ENCODE data around the gene SRSF3.
"Not testable (repeated sequence)": the region's sequence is repeated elsewhere in the genome, so short reads cannot be mapped to it uniquely, and the experiment has no call there.

The SRSF3 gene

DNA sequence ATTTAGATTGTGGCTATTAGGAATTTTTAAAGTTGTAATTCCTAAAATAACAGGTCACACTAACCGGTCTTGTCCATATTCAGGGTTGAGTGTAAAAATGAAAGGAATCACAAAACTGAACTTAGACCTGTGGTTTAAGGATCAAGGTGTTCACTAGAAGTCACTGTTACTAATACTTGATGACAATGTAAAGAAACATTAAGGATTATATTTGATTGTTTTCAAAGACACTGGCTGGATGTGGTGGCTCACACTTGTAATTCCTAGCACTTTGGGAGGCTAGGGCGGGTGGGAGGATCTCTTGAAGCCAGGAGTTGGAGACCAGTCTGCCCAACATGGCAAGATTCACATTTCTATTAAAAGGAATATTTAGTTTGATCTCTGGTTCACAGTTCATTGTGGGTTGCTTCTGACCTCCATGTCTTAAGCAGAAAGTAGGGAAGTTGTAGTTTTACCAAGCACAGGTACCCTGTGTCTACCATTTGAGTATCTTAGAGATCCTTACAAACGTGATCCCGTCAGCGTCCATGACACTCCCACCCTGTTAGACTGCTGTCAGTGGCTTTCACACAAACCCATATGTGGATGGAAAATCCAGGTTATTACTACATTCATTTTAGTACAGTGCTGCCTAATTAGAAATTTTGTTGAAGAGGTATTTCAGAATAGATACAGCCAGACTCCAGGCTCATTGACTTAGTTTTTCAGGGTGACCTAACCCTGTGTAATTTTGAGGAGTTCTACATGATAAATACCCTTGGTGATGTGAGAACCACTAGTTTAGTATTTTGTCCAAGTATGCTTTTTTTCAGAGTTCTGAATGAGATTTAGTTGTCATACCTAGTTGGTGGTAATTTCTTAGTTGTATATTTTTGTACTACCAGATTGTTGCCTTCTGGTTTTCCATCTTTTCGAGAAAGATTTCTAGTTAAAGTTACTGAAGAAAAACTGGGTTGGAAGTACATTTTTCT, 10.2 kb downstream of the SRSF3 start:
- DNase-seq (ENCODE audit: low read depth in 2 of 2), result no peak

DNA sequence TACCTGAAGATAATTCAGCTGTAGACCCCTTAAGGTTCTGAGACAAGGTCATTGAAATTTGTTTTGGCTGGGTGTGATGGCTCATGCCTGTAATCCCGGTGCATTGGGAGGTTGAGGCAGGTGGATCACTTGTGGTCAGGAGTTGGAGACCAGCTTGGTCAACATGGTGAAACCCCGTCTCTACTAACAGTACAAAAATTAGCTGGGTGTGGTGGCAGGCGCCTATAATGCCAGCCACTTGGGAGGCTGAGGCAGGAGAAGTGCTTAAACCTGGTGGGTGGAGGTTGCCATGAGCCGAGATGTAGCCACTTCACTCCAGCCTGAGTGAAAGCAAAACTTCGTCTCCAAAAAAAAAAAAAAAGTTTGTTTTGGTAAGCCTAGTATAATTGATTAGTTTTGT, 11.0 kb downstream of the SRSF3 start:
- DNase-seq (ENCODE audit: low read depth in 2 of 2), result no peak

GRCh38 chr6:36605560-36606391, 11.6 kb downstream of the SRSF3 start:
- no peak for DNase-seq (ENCODE audit: low read depth in 2 of 2)

GRCh38 chr6:36607305-36607682, 13.1 kb downstream of the SRSF3 start:
- DNase-seq (ENCODE audit: low read depth in 2 of 2), result not testable (repeated sequence)

DNA sequence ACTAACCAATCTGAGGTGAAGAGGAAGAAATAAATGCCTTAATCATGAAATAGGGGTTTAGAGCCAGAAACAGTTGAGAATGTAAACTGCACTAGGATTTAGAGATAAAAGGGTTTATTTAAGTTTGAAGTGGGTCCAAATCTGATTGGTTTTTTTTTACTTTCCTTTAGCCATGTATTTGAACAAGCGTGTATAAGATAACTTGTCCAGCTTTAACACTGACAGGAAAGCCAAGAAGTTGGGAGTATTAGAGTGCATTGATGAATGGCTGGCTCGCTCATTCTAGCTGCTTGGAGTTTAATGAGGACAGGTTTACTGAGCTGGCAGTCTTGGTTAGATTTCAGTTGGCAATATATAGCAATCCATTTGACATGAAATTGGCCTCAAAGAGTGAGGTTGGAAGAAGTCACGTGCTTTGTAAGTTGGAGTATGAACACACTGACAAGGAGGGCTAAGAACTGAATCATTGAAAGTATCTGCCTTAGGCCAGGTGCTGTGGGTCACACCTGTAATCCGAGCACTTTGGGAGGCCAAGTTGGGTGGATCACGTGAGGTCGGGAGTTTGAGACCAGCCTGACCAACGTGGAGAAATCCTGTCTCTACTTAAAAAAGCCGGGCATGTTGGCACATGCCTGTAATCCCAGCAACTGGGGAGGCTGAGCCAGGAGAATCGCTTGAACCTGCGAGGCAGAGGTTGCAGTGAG, 13.7 kb downstream of the SRSF3 start:
- no peak for DNase-seq (ENCODE audit: low read depth in 2 of 2)

DNA sequence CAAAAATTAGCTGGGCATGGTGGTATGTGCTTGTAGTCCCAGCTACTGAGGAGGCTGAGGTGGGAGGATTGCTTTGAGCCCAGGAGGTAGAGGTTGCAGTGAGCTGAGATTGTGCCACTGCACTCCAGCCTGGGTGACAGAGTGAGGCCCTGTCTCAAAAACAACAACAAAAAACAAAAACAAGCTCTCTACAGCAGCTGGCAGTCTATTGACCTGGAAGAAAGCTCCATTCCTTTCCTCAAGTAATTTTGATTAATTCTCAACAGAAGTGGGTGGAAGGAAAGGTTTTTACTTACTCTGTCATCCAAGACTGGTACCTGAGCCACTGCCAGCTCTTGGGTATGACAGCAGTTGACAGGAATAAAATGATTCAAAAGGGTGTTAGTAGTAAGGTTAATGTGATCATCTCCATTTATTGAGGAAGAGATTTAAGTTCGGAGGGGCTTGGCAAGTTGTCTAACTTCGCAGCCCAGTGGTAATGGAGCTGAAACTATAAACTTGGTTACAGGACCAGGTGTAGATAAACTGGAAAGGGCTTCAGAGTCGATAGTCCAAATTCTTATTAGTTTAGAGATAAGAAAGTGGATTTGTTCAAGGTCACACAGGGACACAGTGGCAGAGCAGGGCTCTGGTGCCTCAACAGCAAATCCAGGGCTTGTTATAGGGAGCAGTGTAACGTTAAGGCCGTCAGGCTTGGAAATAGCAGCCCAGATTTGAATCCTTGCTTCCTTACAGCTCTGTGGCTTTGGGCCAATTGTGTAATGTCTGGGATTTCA, 14.8 kb downstream of the SRSF3 start:
- no peak for DNase-seq (ENCODE audit: low read depth in 2 of 2)

GRCh38 chr6:36609582-36609981, 15.4 kb downstream of the SRSF3 start:
- no peak for DNase-seq (ENCODE audit: low read depth in 2 of 2)

GRCh38 chr6:36610041-36610955, 16.1 kb downstream of the SRSF3 start:
- DNase-seq (ENCODE audit: low read depth in 2 of 2), result no peak

- no peak for DNase-seq (ENCODE audit: low read depth in 2 of 2)
Observed at GRCh38 chr6:36610956-36611336, 16.8 kb downstream of the SRSF3 start.

GRCh38 chr6:36611679-36612078, 17.5 kb downstream of the SRSF3 start:
- DNase-seq (ENCODE audit: low read depth in 2 of 2), result not testable (repeated sequence)

- no peak for DNase-seq (ENCODE audit: low read depth in 2 of 2)
Observed at GRCh38 chr6:36612101-36612625, 18.0 kb downstream of the SRSF3 start.

DNA sequence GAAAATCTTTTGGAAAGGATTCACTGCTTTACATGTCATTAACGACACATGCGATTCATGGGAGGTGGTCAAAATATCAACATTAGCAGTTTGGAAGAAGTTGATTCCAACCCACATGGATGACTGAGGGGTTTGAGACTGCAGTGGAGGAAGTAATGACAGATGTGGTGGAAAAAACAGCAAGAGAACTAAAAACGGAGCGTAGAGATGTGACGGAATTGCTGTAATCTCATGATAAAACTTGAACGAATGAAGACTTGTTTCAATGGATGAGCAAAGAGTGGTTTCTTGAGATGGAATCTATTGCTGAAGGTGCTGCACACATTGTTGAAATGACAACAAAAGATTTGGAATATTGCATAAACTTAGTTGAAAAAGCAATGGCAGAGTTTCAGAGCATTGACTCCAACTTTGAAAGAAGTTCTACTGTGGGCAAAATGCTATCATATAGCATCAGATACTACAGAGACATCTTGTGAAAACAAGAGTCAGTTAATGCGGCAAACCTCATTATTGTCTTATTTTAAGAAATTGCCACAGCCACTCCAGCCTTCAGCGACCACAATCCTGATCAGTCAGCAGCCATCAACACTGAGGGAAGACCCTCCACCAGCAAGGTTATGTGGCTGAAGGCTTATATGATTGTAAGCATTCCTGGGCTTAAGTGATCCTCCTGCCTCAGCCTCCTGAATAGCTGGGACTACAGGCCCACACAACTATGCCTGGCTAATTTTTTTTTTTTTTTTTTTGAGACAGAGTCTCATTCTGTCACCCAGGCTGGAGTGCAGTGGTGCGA, 19.2 kb downstream of the SRSF3 start:
- DNase-seq (ENCODE audit: low read depth in 2 of 2), result no peak

GRCh38 chr6:36615018-36615761, 21.0 kb downstream of the SRSF3 start:
- DNase-seq (ENCODE audit: low read depth in 2 of 2), result no peak

DNA sequence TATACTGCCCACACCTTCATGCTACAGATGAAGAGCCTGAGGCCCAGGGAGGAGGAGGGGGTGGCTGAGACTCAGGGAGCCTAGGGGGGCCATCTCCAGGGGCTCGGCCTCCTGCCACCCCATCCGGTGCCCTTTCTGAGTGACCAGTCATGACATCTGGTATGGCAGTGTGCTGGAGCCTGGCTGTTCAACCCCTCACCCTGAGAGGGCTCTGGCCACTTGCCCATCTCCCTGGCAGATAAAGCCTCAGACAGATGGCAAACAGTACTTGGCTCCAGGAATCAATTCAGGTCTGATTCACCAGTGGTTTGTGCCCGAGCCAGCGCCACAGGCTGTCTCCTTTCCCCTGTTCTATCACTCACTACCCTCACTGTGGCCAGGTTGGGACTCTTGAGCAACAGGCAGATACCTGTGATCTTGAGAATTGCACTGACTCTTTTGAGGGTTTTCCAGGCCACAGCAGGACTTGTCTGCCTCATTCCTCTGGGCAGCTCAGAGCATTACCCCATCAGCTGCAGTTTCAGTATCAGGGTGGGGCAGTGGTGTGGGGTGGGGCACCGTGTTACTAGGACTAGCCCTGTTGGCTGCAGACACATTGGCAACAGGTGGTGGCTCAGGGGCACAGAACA, 22.8 kb downstream of the SRSF3 start:
- DNase-seq (ENCODE audit: low read depth in 2 of 2), result no peak

DNA sequence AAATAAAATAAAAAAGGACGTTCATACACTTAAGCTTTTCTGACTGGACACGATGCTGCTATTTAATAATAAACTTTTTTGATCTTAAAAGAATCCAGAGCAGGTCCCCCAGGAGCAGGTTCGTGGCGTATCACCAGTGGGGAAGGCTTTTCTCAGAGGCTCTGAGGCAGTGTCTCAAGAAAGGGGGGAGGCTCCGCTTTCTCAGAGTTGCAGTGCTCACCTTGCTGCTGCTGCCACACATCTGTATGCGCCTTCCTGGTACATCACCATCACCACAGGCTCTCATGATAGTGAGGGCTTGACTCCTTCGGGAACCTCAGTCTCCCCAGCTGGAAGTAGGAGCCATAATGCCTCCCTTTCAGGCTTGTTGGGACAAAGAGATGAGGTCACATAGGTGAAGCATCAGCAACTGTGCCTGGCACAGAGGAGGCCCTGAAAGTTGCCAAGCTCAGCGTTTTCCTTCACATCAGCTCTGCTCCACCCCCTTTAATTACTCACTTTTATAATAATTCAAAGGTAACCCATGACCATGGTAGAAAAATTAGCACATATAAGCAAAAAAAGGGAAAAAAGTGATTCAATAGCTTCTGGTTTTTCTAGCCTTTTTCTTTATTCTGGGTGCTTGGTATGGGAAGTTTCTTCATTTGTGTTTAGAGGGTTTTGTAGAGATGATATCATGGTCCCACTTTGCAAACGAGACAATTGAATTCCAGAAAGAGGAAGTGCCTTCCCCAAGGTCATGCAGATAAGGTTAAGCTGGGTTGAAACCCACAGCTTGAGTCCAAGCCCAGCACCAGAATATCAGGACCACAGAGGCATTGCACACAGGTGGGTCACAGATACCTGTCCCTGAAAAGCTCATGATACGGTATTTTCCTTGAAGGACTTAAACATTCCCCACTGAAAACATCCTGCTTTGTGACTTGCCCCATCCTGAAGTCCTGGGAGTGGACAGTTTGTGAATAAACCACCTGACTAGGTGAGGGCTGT, 24.5 kb downstream of the SRSF3 start:
- no peak for DNase-seq (ENCODE audit: low read depth in 2 of 2)

DNA sequence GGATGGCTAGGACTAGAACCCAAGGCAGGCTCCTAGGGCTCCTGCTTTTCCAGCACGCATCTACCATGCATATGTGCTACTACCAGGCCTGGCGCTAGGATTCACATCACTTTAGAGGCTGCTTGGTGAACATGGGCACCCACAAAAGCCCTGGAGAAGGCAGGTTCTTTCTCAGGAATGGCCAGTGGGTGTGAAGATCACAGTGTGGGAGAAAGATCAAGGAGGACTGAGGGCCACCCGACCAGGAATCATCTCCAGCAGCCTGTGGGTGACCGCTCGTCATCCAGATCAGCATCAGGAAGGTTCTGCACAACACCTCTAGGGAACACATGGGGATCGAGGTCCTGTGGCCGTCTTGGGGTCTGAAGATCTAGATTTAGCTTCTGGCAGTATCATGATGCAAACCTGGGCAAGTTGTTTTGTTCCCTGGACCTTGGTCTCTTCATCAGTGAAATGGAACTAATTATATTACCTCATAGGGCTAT, 27.3 kb downstream of the SRSF3 start:
- DNase-seq (ENCODE audit: low read depth in 2 of 2), result no peak

All from stimulated activated CD8-positive, alpha-beta memory T cell treated with anti-CD3 and anti-CD28 coated beads, Interleukin-15, amount 100 ng/mL, for 4 hours (primary cell).